ENCODE data around the gene TRAPPC5. TPM values are rescaled to one million over a fixed set of nuclear protein-coding genes. Genes with fewer than 3 reads are reported as not detected.

The TRAPPC5 gene
- total RNA-seq, 1 experiment from 2014 or later = 124 TPM

- TF ChIP-seq PRDM15 (CRISPR knock-in tag; IDR thresholded peaks at IDR 0.05) = no peak
- no peak for TF ChIP-seq ZMAT4 (CRISPR knock-in tag; IDR thresholded peaks at IDR 0.05)
- TF ChIP-seq ZBTB43 (CRISPR knock-in tag; IDR thresholded peaks at IDR 0.05) = no peak
- no peak for TF ChIP-seq HMGXB4 (CRISPR knock-in tag; IDR thresholded peaks at IDR 0.05)
- TF ChIP-seq ARID4B (CRISPR knock-in tag; IDR thresholded peaks at IDR 0.05; ENCODE audit: borderline replicate concordance) = no peak
Measured at GRCh38 chr19:7631577-7631976, 49.1 kb upstream of the TRAPPC5 start (continued).

GRCh38 chr19:7632340-7633203, 48.1 kb upstream of the TRAPPC5 start:
- H3K4me1 Mint-ChIP-seq = peaks cover 24% of the 10 kb centered on the region
- no peak for DNase-seq (ENCODE audit: low spot score)
- H3K27me3 Mint-ChIP-seq (ENCODE audit: low read depth) = peaks cover 30% of the 10 kb centered on the region
- H3K27ac Mint-ChIP-seq = no peak overlapping the region
- CTCF ChIA-PET = interaction anchor here (0.6 to 1.2 kb wide), 3 partner anchors 20 to 181 kb away, joined by 3 to 8 read pairs (median 4); no protein-coding TSS in a partner anchor
- H3K9me3 Mint-ChIP-seq = no peaks in the 10 kb centered on the region
- no peak overlapping the region for H3K4me3 Mint-ChIP-seq
- H3K36me3 Mint-ChIP-seq = 0 out of 2 replicates have a peak, but pooled peaks cover 4% of the 10 kb centered on the region
- no peak for ATAC-seq
- POLR2A ChIA-PET = no interaction called here
- TF ChIP-seq TEAD1 (CRISPR knock-in tag; IDR thresholded peaks at IDR 0.05) (no peak), CREM (CRISPR knock-in tag; IDR thresholded peaks at IDR 0.05) (no peak), NR1H2 (CRISPR knock-in tag; IDR thresholded peaks at IDR 0.05) (no peak), GTF2I (CRISPR knock-in tag; conservative IDR thresholded peaks at IDR 0.05) (no peak), OVOL2 (CRISPR knock-in tag; IDR thresholded peaks at IDR 0.05; ENCODE audit: borderline replicate concordance) (no peak), USF1 (CRISPR knock-in tag; IDR thresholded peaks at IDR 0.05) (no peak), GRHL2 (CRISPR knock-in tag; IDR thresholded peaks at IDR 0.05; ENCODE audit: insufficient replicate concordance, severe bottlenecking) (no peak), KAT7 (CRISPR knock-in tag; IDR thresholded peaks at IDR 0.05; ENCODE audit: borderline replicate concordance) (no peak), AFF4 (CRISPR knock-in tag; IDR thresholded peaks at IDR 0.05; ENCODE audit: borderline replicate concordance) (no peak), CREB1 (CRISPR knock-in tag; IDR thresholded peaks at IDR 0.05) (no peak), ZNF512 (CRISPR knock-in tag; IDR thresholded peaks at IDR 0.05; ENCODE audit: borderline replicate concordance) (no peak)
